GM12801 (cell line): ENCODE data around the gene CDH22.

Experiments used
- CTCF ChIP-seq: IDR thresholded peaks from one replicate; pipeline ENCODE4 v1.5.1; 2011; ENCODE audit warnings: control low read depth; ENCODE audit not compliant: insufficient read length; ENCODE audit errors: extremely low read depth

Gene CDH22

GRCh38 chr20:46279103-46279502, 29.2 kb downstream of the CDH22 start:
- no peak for TF ChIP-seq CTCF

- no peak for TF ChIP-seq CTCF
These were observed 30.7 kb downstream of the CDH22 start for GRCh38 chr20:46277602-46278001.

- TF ChIP-seq CTCF = no peak
These were observed 31.8 kb downstream of the CDH22 start for GRCh38 chr20:46276531-46276930.

GRCh38 chr20:46275091-46275490, 33.2 kb downstream of the CDH22 start:
- TF ChIP-seq CTCF = no peak

GRCh38 chr20:46273717-46274116, 34.6 kb downstream of the CDH22 start:
- no peak for TF ChIP-seq CTCF

GRCh38 chr20:46272389-46273047, 35.8 kb downstream of the CDH22 start:
- TF ChIP-seq CTCF = no peak

- TF ChIP-seq CTCF = no peak
These were observed 37.1 kb downstream of the CDH22 start for GRCh38 chr20:46270977-46271744.
